ELF-1 (cell line): ENCODE results near the gene BICDL1.
"Not testable (repeated sequence)": the region's sequence is repeated elsewhere in the genome, so short reads cannot be mapped to it uniquely, and the experiment has no call there.

Experiments used
- DNase-seq: peaks from one replicate; pipeline ENCODE4 v3.0.0-alpha.2; 2016; ENCODE audit warnings: low read depth, low spot score

Gene BICDL1

GRCh38 chr12:119988472-119989360, at the start of gene BICDL1:
TSS of gene BICDL1 (plus strand) at chr12:119989236. CDS start at chr12:119989869, 633 bp downstream.
- DNase-seq: peak; percentile 93

GRCh38 chr12:119940897-119941296, 48.1 kb upstream of the BICDL1 start:
- DNase-seq: no peak

- DNase-seq: no peak
These were observed 46.6 kb upstream of the BICDL1 start for GRCh38 chr12:119942386-119942785.

GRCh38 chr12:119946213-119946612, 42.8 kb upstream of the BICDL1 start:
- no peak for DNase-seq

GRCh38 chr12:119949145-119949544, 39.9 kb upstream of the BICDL1 start:
- DNase-seq: no peak

GRCh38 chr12:119949594-119949993, 39.4 kb upstream of the BICDL1 start:
- no peak for DNase-seq

GRCh38 chr12:119956047-119956446, 33.0 kb upstream of the BICDL1 start:
- no peak for DNase-seq

GRCh38 chr12:119957135-119957534, 31.9 kb upstream of the BICDL1 start:
- DNase-seq: no peak

- no peak for DNase-seq
These were observed 29.6 kb upstream of the BICDL1 start for GRCh38 chr12:119959435-119959834.

- no peak for DNase-seq
These were observed 24.9 kb upstream of the BICDL1 start for GRCh38 chr12:119964123-119964522.

GRCh38 chr12:119964929-119965328, 24.1 kb upstream of the BICDL1 start:
- DNase-seq: no peak

- DNase-seq: no peak
These were observed 8.8 kb upstream of the BICDL1 start for GRCh38 chr12:119980242-119980641.

- DNase-seq: not testable (repeated sequence)
These were observed 8.3 kb upstream of the BICDL1 start for GRCh38 chr12:119980702-119981101.

- DNase-seq: no peak
These were observed 310 bp downstream of the BICDL1 start for GRCh38 chr12:119989361-119989730.

GRCh38 chr12:119989731-119990381, 820 bp downstream of the BICDL1 start:
- DNase-seq: peak; percentile 85

- no peak for DNase-seq
These were observed 1.4 kb downstream of the BICDL1 start for GRCh38 chr12:119990382-119990874.

- DNase-seq: no peak
These were observed 3.2 kb downstream of the BICDL1 start for GRCh38 chr12:119992129-119992705.

- DNase-seq: no peak
These were observed 6.0 kb downstream of the BICDL1 start for GRCh38 chr12:119994892-119995658.

- no peak for DNase-seq
These were observed 7.4 kb downstream of the BICDL1 start for GRCh38 chr12:119996417-119996816.

GRCh38 chr12:119998471-119999245, 9.6 kb downstream of the BICDL1 start:
- DNase-seq: no peak

- no peak for DNase-seq
These were observed 11.5 kb downstream of the BICDL1 start for GRCh38 chr12:120000556-120000955.
